GM18873 (cell line): ENCODE measurements around the gene TULP4.

Source experiments
- ATAC-seq: cut with Tn5 transposase; IDR thresholded peaks from one replicate; pipeline ENCODE4 v1.9.1; 2021; ENCODE audit warnings: mild to moderate bottlenecking, moderate library complexity, moderate number of reproducible peaks; ENCODE audit not compliant: unreplicated experiment, low FRiP score

Gene TULP4

DNA sequence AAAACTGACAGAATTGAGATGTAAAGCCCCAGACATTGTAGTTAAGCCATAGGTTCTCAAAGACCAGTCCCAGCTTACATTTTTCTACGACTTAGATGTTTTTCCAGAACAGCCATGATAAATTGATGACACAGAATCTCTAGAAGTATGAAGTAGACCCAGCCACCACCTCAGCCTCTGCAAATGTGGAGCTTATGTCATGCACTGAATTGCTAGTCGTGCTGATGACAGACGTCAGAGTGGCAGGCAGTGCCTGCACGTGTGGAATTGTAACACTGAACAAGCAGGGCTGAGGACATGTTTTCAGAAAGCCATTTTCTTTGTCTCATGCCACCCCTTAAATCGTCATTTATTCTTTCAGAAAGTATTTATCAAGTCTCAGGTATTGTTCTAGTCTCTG is 175.2 kb downstream of the TULP4 start:
- no peak for ATAC-seq

GRCh38 chr6:158488065-158488464 is 175.8 kb downstream of the TULP4 start:
- no peak for ATAC-seq

GRCh38 chr6:158489441-158489840 is 177.2 kb downstream of the TULP4 start:
- ATAC-seq, result no peak

GRCh38 chr6:158492881-158493280 is 180.6 kb downstream of the TULP4 start:
- no peak for ATAC-seq

DNA sequence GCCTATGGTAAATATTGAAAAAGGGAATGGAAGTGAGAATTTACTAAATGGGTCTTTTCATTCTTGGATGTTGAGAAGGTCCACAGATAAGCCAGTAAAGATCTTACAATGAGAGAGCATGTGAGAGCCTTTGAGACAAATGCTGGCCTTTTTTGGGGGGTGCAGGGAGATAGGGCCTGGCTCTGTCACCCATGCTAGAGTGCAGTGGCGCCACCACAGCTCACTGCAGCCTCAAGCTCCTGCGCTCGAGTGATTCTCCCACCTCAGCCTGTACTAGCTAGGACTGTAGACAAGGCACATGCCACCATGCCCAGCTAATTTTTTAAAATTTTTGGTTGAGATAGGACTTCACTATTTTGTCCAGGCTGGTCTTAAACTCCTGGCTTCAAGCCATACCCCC is 184.4 kb downstream of the TULP4 start:
- no peak for ATAC-seq

- ATAC-seq, result no peak
Measured at GRCh38 chr6:158497620-158498019, 185.4 kb downstream of the TULP4 start.

- ATAC-seq, result no peak
Measured at GRCh38 chr6:158498362-158498761, 186.1 kb downstream of the TULP4 start.

DNA sequence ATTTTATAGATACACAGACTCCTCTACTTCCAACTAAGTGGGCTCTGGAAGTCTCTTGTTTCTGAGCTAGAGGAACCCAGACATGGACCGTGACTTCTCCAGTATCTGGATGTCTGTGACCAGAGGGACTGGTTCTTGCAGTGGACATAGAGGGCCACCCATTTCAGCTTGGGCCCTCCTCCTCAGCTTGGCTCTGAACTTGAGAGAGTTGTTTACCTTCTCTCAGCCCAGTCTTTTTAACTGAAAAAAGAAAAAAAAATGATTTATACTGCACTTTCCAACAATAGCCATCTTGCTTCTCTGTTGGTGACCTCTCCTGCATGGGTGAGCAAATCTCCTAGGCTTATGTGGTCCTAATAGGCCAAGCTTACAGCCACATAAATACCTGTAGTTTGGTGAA is 187.3 kb downstream of the TULP4 start:
- ATAC-seq, result no peak

- ATAC-seq, result no peak
Measured at GRCh38 chr6:158500016-158500735, 187.9 kb downstream of the TULP4 start.

DNA sequence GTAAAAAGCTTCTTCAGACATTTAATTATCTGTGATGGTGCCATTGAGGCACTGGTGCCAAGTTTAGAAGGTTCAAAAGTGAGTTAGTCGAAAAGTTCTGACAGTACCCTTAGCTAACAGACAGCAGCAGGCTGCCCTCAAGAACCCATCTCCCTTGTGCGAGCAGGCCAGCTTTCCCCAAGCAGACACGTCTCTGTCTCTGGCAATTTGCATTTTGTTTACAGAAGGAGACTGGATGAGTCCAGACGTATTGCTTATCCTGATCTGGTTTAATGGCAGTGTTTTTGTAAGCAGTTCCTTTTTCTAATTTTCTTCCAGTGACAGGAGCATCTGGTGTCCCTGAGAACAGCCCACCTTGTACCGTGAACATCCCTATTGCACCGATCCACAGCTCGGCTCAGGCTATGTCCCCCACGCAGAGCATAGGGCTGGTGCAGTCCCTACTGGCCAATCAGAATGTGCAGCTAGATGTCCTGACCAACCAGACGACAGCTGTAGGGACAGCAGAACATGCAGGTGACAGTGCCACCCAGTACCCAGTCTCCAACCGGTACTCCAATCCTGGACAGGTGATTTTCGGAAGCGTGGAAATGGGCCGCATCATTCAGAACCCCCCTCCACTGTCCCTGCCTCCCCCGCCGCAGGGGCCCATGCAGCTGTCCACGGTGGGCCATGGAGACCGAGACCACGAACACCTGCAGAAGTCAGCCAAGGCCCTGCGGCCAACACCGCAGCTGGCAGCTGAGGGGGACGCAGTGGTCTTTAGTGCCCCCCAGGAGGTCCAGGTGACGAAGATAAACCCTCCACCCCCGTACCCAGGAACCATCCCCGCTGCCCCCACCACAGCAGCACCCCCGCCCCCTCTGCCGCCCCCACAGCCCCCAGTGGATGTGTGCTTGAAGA is 189.3 kb downstream of the TULP4 start:
- no peak for ATAC-seq

- no peak for ATAC-seq
Measured at GRCh38 chr6:158502263-158502950, 190.1 kb downstream of the TULP4 start.

- ATAC-seq, result no peak
Measured at GRCh38 chr6:158503222-158503621, 191.0 kb downstream of the TULP4 start.

- ATAC-seq, result no peak
Measured at GRCh38 chr6:158503846-158504245, 191.6 kb downstream of the TULP4 start.

- no peak for ATAC-seq
Measured at GRCh38 chr6:158505194-158505593, 192.9 kb downstream of the TULP4 start.

- no peak for ATAC-seq
Measured at GRCh38 chr6:158506601-158507000, 194.3 kb downstream of the TULP4 start.

DNA sequence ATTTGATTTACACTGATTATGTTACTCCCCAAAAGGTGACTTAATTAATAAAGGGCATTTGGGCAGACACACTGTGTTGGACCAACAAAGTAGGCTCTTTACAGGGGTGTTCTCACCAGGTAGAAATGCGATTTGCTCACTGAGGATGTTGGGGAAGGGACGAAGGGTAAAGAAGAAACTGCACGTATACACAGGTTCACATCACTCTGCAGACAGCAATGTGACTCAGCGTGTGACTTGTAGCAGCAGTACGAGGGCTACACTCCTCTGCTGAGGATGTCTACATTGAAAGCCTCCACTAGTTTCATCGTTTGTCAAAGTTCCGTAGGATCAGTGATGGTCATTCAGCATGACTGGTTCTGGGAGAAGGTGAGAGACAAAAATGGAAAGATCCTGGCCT is 194.9 kb downstream of the TULP4 start:
- no peak for ATAC-seq

GRCh38 chr6:158508450-158508849 is 196.2 kb downstream of the TULP4 start:
- ATAC-seq, result no peak

DNA sequence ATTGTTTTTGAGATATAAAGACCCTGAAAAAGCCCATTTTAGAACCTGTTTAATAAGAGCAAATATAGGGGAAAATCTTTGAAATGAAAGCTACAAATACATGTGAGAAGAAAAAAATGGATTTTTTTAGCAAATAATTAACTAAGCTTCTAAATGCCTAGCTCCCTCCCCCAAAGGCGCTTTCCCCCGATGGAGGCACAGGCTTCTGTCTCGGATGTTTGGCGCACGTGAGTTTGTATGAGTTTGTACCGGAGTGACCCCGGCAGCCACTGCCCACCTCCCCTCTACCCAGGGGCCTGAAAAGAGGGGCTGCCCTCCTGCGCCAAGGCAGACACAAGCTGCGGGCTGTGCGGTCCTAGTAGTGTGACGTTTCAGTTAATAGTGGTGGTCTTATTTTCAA is 197.2 kb downstream of the TULP4 start:
- no peak for ATAC-seq

DNA sequence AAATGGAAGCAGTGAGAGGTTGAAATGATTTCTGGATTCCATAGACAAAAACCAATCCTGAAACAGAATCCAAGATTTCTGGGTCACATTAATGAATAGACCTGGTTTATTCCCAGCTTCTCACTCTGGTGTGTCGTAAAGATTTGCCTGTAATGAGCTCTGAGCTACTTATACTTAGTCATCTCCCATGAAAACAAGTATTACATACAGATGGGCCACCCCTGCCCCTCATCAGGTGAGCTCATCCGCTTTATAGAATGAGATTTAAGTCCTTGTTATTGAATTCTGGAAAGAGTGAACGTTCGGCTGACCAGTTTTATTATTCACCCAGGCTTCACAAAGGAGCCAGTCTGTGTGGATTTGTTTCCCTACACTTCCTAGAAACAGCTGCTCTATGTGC is 200.5 kb downstream of the TULP4 start:
- no peak for ATAC-seq

DNA sequence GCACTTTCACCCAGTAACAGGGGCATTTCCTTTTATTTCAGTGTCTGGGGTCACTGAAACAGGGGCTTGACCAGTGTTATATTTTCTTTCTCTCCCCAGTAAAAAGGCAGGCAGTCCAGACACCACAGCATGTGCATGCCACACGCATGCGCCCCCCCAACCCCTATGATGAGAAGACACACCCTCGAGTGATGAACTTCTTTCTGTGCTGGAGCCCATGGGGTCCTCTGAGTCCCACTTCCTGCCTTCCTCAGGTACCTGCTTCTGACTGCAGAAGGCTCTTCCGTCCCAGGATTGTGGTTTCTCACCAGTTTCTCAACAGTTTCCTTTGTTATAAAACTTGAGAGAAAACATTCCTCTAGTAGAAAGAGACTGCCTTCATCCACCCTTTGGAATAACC is 201.9 kb downstream of the TULP4 start:
- ATAC-seq, result no peak

DNA sequence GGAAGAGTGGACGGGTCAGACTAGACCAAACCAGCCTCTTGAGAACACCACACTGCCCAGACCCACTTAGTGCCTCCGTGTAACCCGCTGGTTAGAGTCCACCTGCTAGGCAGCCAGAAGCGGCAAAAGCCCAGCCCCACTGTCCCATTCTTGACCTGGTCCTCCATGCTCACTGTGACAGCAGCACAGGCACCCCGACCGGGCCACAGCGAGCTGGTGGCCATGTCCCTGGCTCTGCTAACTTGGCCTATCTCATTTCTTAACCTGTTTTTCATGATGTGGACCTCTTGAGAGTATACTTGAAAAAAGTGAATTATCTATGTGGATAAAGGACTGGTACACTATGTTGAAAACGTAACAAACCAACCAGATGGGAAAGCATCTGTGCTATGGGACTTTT is 202.7 kb downstream of the TULP4 start:
- no peak for ATAC-seq
